ENCODE results near the gene TNFSF13.

- no peak for TF ChIP-seq CTCF (IDR thresholded peaks at IDR 0.05)
- TF ChIP-seq EZH2 (IDR thresholded peaks at IDR 0.05; ENCODE audit: borderline replicate concordance, insufficient read depth, low read depth, low read length, poor library complexity, severe bottlenecking): no peak
Observed at GRCh38 chr17:7563115-7563869, 4.7 kb downstream of the TNFSF13 start.
